A549 (cell line): ENCODE data around the gene PPP1R13L.
A peak's percentile ranks its signal among the peaks of the same experiment; 100 is the strongest.

Source experiments
- CTCF ChIP-seq: fragments of >200 bp; sonication (Bioruptor Twin); formaldehyde crosslinking; IDR thresholded peaks from 3 replicates; pipeline ENCODE4 v1.5.1; 2016
- ESRRA ChIP-seq: fragments of 150-350 bp; IDR thresholded peaks from 2 replicates; pipeline ENCODE4 v1.6.1; 2014; ENCODE audit warnings: mild to moderate bottlenecking, low read length, borderline replicate concordance
- POLR2A ChIP-seq: IDR thresholded peaks from 2 replicates; pipeline ENCODE4 v1.6.1; 2012; ENCODE audit warnings: mild to moderate bottlenecking, low read length
- POLR2AphosphoS2 ChIP-seq: conservative IDR thresholded peaks from 2 replicates; pipeline ENCODE4 v1.6.1; 2012; ENCODE audit warnings: low read length, improper control_type of control experiment, inconsistent platforms
- RAD21 ChIP-seq, 2 experiments: fragments of >200 bp in 1 of 2; sonication (Bioruptor Twin) in 1 of 2; formaldehyde crosslinking in 1 of 2; IDR thresholded peaks in 1 of 2; conservative IDR thresholded peaks in 1 of 2; 2 replicates in 1 of 2; 3 replicates in 1 of 2; pipeline ENCODE4 v1.6.1; 2012 to 2018; ENCODE audit warnings: inconsistent platforms in 1 of 2
- RFX5 ChIP-seq: fragments of 450-650 bp; IDR thresholded peaks from 2 replicates; pipeline ENCODE4 v1.7.1; 2014; ENCODE audit warnings: antibody characterized with exemption, mild to moderate bottlenecking, moderate library complexity

DNA sequence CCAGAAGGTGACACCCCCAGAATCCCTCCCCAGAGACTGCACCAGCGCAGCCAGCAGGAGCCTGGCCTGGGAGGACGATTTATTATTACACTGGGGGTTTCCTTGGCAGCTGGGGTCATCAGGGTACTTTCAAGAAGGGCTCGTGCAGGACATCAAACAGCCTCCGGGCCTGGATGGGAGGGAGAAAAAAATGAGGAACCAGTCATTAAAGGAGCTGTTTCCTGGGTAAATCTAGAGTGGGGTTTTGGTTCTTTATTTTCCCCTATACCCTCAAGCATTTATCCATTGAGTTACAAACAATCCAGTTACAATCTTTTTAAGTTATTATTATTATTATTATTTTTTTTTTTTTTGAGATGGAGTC is 4.7 kb upstream of the PPP1R13L start:
- TF ChIP-seq RAD21 (conservative IDR thresholded peaks at IDR 0.05 in 1 of 2, IDR thresholded peaks at IDR 0.05 in 1 of 2): no peak
- no peak for TF ChIP-seq CTCF
- TF ChIP-seq ESRRA: no peak
- TF ChIP-seq POLR2AphosphoS2: 0 out of 2 replicates have a peak, but pooled peaks have one; percentile 31
- no peak for TF ChIP-seq RFX5
- no peak for TF ChIP-seq POLR2A
